Keratinocyte (primary cell): ENCODE results near the gene ECE2.

Experiments used
- CTCF ChIP-seq, 3 experiments: IDR thresholded peaks in 1 of 3; conservative IDR thresholded peaks in 1 of 3; optimal IDR thresholded peaks in 1 of 3; 2 replicates in 2 of 3; 3 replicates in 1 of 3; pipeline versions ENCODE3 to v1.5.1; 2011; ENCODE audit warnings: low read length in 3 of 3, mild to moderate bottlenecking in 3 of 3, moderate library complexity in 2 of 3, control low read depth in 1 of 3, inconsistent platforms in 1 of 3; ENCODE audit not compliant: insufficient read depth in 2 of 3; ENCODE audit errors: extremely low read depth in 1 of 3
- EZH2 ChIP-seq: IDR thresholded peaks from one replicate; pipeline ENCODE4 v1.6.1; 2012; ENCODE audit warnings: inconsistent platforms, mild to moderate bottlenecking, low read length, moderate library complexity

- TF ChIP-seq CTCF (optimal IDR thresholded peaks at IDR 0.05 in 1 of 3, IDR thresholded peaks at IDR 0.05 in 1 of 3, conservative IDR thresholded peaks at IDR 0.05 in 1 of 3; ENCODE audit: extremely low read depth in 1 of 3, insufficient read depth in 2 of 3, low read length in 3 of 3) = no peak
- no peak for TF ChIP-seq EZH2
These were observed 58.8 kb downstream of the ECE2 start for GRCh38 chr3:184334470-184335158.
